Stimulated activated CD8-positive, alpha-beta memory T cell treated with anti-CD3 and anti-CD28 coated beads, Interleukin-7, amount 100 ng/mL, for 1 hour (primary cell): ENCODE results near the gene OR8B12.
A peak's percentile ranks its signal among the peaks of the same experiment; 100 is the strongest.

ENCODE experiments used
- DNase-seq, 2 donors: peaks; one replicate each; pipeline ENCODE4 v3.0.0-alpha.2; 2020; ENCODE audit warnings: low read depth in 2 of 2

Gene OR8B12

GRCh38 chr11:124543554-124543953, at the start of gene OR8B12:
TSS of gene OR8B12 (minus strand) at chr11:124543654. CDS start at chr11:124543654, 0 bp downstream.
- DNase-seq, result no peak

- no peak for DNase-seq
Observed at GRCh38 chr11:124592627-124593026, 49.2 kb upstream of the OR8B12 start.

GRCh38 chr11:124591430-124591829, 48.0 kb upstream of the OR8B12 start:
- no peak for DNase-seq

DNA sequence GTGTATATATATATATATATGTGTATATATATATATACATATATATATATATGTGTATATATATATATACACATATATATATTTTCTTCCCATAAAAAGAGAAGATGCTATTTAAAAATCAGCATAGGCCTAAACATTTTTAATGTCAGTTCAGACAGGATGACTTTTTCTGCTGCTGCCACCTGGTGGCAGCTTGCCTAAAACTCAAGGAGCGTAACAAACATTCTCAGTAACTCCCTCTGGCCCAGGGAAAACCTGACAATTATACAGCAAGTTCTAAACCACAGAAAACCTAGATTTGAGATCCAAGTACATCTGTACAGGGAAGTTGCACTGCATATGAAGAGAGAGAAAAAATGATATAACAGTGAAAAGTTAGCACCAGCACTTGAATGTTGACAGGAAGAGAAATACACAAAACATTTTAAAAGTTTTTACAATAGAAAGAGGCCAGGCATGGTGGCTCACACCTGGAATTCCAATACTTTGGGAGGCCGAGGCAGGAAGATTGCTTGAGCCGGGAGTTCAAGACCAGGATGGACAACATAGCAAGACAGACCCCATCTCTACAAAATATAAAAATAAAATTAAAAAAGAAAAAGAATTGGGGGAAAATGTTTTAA, 42.9 kb upstream of the OR8B12 start:
- peak; percentile 1 to 10 for DNase-seq

- no peak for DNase-seq
Observed at GRCh38 chr11:124584681-124585372, 41.4 kb upstream of the OR8B12 start.

DNA sequence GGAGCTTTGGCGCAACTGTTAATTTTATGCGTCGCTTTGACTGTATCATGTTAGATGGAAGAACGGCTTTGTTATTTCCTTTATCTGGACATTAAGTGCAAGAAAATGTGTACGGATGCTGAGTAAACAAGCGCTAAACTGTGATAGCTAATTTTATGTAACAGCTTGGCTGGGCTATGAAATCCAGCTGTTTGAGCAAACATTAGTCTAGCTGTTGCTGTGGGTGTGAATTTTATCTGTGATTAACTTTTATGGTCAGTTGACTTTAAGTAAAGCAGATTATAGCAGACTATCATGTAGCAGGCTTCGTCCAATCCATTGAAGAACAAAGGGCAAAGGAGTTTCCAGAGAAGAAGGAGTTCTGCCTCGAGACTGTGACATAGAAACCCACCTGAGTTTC, 40.3 kb upstream of the OR8B12 start:
- no peak for DNase-seq

DNA sequence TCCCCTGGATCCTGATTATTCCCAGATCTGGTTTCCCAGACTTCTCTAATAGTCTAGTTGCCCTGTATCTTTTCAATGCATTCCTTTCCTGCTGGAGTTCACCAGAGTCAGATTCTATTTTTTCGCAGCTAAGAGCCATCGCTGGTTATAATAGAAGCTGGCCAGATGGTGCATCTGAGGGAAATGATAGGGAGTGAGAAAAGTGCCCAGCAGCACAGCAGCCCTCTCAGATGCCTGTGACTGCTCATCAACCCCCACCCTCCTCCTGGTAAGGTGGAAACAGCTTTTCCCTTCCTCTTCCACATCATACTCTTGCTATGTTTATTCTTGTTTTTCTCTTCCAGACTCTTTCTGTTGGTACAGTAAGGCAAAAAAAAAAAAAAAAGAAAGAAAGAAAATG, 39.1 kb upstream of the OR8B12 start:
- DNase-seq, result no peak

GRCh38 chr11:124581817-124582216, 38.4 kb upstream of the OR8B12 start:
- no peak for DNase-seq

GRCh38 chr11:124578761-124579160, 35.3 kb upstream of the OR8B12 start:
- no peak for DNase-seq

DNA sequence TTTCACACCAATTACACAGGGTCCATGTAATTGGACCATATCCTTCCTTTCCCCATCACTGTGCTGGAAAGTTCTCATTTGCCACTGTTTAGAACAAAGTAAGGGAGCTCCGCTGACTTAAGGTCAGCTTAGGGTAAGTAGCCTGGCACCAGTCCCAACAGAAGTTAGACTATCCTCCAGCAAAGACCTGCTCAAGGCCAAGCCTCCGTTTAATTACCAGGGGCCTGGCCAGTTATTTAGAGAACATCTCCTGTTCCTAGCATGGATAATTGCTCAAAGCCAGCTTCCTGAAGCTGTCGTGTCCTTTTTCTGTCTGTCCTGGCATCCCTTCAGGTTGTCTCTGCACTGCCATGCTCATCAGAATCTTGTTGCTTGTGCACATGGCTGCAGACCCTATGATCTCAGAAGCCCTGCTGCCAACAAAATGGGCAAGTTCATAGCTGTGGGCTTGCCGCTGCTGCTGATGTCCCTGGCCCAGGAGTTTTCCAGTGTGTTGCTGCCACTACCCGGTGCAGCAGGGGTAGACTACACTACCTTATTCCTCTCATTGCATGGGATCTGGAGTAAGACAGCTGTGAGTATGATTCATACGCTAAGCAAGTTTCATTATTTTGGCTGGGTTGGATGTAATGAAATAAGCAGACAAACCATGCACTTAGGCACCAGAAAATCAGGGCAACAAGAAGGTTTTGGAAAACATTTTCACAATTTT, 34.4 kb upstream of the OR8B12 start:
- DNase-seq, result no peak

DNA sequence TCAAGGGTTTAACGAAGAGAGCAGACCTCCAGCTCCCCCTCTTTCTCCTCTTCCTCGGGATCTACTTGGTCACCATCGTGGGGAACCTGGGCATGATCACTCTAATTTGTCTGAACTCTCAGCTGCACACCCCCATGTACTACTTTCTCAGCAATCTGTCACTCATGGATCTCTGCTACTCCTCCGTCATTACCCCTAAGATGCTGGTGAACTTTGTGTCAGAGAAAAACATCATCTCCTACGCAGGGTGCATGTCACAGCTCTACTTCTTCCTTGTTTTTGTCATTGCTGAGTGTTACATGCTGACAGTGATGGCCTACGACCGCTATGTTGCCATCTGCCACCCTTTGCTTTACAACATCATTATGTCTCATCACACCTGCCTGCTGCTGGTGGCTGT, 26.7 kb upstream of the OR8B12 start:
- DNase-seq, result no peak

- DNase-seq, result no peak
Observed at GRCh38 chr11:124569697-124570096, 26.2 kb upstream of the OR8B12 start, which contains the start of gene OR8A1. TSS of gene OR8A1 (plus strand) at chr11:124569997. CDS start at chr11:124570120, 123 bp downstream.

DNA sequence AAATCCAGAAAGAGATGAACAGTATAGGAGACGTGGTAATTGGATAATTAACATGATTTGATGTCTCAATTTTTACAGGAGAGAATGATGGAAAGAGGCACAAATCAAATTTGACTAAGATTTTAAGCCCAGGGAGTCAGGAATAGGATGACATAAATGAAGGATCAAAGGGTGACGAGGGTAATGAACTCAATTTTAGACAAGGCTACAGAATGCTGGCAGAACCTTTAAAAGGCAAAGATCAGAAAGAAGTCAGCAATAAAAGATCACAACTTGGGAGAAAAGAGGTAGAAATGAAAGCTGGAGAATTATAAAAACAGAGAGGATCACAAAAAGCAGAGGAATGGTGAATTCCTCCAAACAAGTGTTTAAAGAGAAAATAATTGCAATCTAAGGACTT, 13.4 kb upstream of the OR8B12 start:
- DNase-seq, result no peak

DNA sequence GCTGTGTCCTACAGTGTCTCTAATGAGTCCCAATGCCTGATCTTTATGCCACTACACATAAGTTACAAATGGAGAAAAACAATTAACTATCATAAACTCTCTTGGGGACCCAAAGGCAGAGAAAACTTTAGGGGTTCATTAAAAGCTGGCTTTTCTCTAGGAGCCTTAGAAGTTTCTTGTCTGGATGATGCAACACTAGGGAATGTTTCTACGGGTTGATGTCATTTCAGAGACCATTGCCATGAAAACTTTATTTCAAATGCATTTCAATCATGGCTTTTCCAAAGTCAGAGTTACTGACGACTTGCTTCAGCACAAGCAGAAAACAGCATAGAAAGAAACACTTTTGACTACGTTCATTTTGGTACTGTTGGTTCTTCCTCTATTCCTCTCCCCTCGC, 8.5 kb upstream of the OR8B12 start:
- no peak for DNase-seq

GRCh38 chr11:124551189-124551588, 7.7 kb upstream of the OR8B12 start:
- no peak for DNase-seq

DNA sequence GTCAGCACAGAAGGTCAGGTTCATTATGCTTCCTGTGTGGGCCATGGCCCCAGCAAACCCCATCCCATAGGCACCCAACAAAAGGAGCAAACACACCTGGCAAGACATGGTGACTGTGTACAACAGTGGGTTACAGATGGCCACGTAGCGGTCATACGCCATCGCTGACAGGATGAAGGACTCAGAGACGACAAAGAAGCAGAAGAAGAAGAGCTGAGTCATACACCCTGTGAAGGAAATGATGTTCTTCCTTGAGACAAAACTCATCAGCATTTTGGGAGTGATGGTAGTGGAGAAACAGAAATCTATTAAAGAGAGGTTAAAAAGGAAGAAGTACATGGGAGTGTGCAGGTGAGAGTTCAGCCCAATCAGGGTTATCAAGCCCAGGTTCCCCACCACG, 309 bp downstream of the OR8B12 start:
- no peak for DNase-seq

DNA sequence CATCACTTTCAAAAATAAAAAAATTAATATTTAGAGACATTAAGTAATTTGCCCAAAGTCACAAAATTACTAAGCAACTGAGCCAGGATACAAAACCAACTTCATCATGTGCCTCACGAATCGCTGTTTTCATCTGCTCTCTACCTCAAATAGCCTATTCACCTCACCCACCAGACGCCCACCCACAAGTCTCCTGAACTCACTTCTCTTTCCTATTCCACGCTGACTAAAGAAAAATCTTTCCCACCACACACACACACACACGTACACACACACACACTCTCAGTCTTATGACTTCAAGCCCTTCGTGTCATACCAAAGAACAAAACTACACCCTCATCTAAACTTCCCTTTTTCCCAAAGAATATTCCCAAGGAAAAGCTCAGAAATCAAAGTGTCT, 2.2 kb downstream of the OR8B12 start:
- DNase-seq, result no peak

DNA sequence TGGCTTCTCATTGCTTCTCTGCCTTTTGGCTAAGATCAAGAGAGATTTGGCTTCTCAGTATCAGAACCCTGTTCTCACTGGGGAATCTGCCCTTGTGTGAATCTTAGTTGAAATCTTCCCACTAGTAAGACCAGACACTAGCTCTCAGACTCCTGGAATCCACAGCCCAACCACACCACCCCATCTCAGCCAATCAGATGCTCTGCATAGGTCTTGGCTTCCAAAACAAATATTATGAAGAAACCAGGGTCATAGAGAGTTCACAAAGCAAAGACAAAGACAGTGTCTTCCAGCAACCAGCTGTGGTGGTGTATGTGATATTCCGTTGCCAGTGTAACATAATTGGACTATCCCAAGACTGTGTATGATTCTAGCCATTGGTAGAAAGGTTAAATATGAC, 5.4 kb downstream of the OR8B12 start:
- DNase-seq, result no peak

DNA sequence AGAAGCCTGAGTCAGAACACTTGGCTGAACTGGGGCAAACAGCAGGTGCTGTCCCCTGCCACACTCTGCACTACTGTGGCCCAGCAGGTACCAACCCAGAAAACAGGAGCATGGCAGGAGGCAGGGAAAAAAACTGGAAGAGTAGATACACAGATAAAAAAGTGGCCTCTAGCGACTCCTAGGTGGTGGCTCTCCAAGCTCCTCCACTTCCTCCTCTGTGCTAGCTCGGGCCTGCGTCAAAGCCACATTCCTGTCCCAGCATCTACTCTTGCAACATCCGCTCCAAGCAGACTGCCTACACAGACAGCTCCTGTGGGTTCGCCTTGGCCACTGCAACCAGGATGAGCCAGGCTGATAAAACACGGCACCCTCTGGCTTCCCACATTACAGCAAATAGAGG, 6.9 kb downstream of the OR8B12 start:
- DNase-seq, result no peak

DNA sequence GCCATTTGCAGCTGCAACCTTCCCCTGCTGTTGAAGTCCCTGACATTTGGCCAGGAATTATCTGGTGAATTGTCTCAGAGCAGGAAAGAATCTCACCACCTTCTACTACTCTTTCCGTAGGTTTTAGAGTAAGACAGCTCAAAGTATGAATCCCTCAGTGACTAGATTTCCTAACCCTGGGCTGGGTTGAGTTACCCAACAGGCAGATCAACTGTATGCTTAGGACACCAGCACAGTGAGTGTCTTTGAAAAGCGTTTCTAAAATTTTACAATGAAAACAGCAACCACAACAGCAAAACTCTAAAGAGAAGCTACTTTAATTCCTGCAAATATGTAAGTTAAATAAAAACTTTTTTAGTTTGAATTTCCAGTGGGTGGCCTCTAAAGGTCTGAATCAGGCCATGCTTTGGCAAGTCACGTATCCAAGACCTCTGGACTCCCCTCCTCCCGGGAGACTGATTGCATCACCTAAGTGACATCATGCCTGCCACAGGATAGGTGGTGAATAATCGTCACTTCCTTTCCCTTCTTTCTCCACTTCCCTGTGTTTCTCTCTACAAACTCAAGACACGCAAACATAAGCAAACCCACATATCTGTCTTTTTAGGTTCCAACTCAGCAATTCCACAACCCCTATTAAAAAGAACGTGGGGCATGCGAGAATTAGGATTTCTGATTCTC, 7.8 kb downstream of the OR8B12 start:
- no peak for DNase-seq

DNA sequence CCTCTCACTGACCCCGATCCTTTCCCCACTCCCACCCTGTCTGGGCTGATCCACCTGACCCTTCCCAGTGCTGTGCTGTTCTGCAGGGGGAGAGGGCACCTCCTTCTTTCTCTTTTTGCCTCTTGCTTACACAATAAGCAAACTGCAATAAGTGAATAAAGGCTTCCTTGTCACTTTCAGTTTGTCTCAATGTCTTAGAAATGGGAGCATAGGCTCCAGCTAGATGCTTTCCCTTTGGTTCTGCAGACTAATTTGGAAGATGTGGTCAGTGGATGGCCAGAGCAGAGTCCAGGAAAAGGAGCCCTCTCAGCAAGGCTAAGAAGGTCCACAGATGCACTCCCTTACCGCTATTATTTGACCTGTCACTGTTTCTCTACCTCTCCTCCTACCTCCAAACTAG, 9.4 kb downstream of the OR8B12 start:
- no peak for DNase-seq

- no peak for DNase-seq
Observed at GRCh38 chr11:124533626-124534025, 9.8 kb downstream of the OR8B12 start.

GRCh38 chr11:124520550-124520854, 23.0 kb downstream of the OR8B12 start:
- DNase-seq, result no peak
